Fibroblast of skin of back (primary cell): Measurements from ENCODE around the gene SEMA3C.
"Not testable (repeated sequence)": the region's sequence is repeated elsewhere in the genome, so short reads cannot be mapped to it uniquely, and the experiment has no call there.

ENCODE experiments used
- DNase-seq: peaks from one replicate; pipeline ENCODE4 v3.0.0-alpha.2; 2013

Gene SEMA3C

DNA sequence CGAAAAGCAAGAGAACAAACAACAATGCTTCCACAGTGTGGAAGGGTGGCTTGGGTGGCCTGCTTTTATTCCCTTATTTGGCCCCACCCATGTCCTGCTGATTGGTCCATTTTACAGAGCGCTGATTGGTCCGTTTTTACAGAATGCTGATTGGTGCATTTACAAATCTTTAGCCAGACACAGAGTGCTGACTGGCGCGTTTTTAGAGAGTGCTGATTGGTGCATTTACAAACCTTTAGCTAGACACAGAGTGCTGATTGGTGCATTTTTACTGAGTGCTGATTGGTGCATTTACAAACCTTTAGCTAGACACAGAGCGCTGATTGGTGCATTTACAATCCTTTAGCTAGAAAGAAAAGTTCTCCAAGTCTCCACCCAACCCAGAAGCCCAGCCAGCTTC, 8.1 kb upstream of the SEMA3C start:
- DNase-seq = not testable (repeated sequence)

DNA sequence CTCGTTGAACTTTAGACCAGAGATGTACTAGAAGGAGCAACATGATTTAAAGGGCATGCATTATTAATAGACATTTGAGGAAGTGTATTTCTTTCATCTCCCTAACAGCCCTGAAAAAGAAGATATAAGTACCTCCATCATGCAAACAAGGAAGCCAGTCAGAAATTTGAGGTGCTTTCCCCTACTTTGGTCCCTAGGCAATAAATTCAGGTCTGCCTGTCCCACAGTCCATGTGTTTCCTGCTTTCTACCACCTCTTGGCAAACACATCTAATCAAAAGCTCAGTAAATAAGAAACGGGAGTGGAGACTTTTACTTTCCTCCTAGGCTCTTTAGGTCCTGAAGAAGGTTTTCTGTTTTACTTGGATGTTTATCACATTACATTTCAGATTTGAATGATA, 5.2 kb upstream of the SEMA3C start:
- no peak for DNase-seq

DNA sequence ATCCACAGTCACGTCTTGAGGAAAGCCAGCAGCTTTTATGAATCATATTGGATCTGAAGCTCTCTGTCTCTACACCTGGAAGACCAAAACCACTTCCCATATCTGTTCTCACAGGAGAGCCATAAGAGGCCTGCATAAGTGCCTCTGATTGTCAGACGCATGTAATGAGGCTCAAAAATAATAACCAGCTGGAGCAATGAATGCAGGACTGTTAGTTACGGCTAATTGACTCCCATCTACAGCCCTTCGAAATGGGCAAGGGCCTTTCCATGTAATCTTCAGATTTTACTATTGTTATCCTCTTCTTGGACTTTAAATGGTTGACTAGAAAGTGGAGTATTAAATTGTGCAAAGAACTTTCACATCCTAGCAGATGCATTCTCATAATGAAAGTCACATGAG, 4.4 kb upstream of the SEMA3C start:
- DNase-seq = no peak

DNA sequence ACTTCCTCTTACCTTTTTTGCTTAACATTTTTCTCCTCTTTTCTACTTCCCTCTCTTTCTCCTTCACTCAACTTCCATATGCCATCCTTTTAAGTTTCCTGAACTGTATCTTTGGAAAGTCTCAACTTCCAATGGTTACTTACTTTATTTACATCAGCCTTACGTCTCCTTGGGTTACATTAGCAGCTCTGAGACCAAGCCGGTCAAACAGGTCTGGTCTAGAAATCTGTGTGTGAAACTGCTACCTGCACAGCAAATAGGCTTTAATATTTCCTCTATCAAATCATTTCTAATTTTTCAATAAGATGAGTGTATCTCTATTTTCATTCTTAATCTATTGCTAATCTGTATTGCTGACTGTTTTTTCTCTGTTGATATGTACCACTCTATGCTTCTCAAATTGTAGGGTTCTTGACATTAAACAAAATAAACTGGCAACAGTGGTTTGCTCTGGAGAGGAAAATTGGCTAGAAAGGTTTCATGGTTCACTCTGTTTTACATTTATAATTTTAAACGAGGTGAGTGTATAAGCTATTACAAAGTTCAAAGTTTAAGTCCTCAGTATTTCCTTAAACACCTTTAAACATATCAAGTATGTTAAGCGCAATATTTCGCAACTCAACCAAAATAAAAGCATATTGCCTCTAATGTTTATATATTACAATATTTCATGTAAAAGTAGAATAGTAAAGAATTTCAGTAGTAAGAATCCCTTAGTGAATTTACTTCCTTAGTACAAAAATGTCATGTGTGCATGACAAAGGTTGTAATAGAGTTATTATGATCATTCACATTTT, 3.6 kb upstream of the SEMA3C start:
- DNase-seq = no peak

DNA sequence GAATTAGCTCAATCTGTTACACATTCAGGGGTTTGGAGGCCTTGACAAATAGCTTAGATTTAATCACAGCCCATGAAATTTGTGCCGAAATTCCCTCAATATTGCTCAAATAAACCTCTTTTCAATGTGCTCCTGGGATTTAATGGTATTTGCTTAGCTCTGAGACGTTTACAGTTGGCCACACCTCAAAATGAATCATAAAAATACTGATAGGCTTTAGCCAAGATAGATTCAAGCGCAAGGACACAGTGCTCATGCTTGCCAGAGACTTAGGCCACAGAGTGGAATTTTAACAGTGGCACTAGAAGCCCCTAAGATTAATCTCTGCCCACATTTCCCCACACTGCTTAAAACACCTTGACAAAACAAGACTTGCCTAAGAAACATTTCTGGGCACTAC, 2.3 kb upstream of the SEMA3C start:
- no peak for DNase-seq

DNA sequence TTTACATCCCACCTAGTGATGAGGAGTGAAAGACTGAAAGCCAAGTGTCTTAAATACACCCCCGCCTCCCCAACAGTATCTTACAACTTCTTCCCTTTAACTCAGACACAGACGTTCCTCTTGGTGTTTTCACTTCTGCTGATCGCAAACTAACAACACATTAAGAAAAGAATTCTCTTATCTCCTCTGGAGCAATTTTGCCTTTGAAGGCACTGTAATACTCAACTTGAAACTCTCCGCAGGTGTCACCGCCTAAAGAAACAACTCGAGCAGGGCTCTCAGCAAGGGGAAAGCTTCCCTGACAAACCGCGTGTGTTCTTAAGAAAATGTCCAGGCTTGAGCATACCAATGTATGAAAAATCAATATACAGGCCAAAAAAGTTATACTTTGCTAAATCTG, 452 bp downstream of the SEMA3C start:
- DNase-seq = no peak

DNA sequence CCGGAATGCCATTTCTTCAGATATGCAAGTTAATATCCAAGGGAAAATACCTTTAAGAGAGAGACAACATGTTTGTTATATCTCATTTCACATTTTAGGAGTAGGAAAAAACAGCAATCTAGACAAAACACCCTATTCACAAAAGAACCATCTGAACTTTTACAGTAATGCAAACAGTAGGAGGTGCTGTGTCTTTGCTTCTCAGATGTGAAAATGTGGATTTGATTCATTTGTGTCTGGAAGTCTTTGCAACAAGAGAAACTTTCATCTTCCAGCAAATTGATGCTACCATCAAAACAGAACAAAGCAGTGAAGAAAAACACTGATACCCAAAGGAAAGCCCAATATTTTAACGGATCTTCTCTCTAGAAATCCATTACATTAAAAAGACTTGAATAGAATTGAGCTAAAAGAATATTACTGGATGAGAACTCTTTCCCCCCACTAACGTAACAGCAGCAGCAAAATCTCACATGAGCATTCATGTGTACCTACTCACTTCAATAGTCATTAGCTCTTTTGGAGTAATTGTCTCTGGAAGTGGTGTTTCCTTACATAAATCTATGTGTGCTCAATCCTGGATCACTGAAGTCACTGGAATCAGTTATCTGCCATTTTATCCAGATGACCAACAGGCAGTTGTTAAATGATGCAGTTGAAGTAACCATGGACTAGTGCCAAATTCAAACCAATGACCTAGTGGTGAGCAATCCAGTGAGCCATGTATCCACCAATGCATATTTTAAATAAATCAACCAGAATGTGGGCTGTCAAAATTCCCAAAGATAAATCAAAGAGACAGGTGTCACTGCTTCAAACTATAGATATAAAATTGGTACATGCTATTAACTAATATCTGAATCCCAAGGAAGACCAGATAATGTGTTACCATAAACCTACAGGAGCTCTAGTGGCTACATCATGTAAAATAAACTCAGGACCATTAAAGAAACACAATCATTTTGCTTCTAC, 1.8 kb downstream of the SEMA3C start:
- DNase-seq = no peak

DNA sequence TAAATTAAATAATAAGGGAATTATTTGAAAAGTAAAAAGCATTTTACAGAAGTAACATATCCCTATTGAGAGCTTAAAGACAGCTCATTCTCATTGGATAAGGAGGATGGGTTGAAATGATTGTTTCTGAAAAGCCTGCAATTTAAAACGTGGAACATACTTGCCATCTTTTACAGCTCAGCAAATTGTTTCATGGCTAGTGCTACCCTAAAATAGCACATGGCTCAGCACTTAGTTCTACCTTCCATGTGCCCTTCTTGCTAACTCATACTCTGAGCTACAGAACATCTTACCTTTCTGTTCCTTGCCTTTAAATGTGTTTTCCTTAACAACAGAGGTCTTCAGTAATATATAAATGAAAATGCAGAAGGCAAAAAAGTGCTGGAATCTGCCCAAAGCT, 8.6 kb downstream of the SEMA3C start:
- DNase-seq = no peak

DNA sequence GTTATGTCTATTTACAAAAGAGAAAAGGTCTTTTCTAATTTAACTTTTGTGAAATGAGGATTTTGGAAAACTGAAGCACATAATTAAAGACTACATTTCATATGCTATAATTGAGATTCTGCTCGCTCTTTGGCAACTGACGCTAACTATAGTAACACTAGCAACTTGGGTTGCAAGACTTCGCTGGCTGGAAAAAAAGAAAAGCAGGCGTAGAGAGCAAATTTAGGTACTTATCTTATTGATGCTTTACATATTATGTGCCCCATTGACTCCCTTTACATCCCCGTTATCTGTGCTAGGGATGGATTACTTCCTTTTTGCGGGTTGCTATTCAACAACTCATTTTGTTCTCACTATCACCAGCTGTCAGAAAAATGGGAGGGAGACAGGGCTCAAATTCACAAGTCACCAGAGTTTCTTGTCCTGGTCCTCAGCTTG, 10.5 kb downstream of the SEMA3C start:
- no peak for DNase-seq

DNA sequence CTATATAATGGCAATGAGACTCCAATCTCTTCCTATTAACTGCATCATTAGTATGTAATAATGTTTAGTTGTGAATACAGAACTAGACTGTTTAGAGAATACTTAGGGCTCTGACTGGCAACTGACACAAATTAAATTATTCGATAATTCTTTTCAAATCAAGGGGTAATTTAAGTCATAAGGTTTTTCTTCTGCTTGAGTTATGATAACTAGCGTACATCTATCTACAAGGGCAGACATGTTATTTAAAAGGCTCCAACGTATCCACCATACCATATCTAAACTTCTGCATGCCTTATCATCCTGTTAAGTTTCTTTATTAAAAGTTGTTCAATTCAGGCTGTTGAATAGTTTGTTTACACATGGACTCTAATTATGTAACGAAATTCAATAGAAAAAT, 11.2 kb downstream of the SEMA3C start:
- DNase-seq = no peak

DNA sequence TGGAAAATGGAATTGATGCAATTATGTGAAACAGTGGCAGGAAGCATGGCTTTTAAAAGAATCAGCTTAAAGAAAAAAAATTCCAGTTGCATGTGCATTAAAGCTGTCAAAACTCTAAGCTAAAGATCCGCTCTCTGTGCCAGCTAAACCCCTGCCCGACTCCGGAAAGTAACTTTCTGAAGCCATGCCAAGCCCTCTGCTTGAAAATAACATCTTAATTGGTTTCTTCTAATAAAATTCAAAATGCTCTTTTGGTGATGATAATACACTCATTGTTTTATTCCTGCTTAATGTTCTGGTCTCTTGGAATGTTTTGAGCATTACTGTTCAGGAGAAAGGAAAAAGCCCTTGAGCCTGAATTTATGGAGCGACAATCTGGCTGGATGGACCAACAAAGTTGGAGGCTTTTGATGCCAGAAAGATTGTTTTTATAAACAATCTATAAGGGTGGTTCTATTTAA, 11.7 kb downstream of the SEMA3C start:
- no peak for DNase-seq

DNA sequence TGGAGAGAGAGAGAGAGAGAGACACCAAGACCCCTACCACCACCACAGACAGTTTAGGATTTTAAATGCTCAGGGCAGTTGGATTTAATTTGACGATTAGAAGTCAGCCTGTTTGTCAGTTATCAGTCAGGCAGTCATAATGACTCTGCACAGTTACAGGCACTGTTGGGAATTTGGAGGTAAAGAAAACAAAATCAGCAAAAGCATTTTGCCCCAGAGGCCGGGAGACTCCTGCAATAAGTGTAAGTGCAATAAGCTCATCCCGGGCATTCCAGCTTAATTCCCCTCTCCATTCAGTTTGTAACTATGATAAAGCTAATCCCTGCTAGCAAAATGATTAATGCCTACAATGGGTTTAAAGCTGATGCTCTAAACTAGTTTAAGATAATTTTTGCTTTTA, 13.5 kb downstream of the SEMA3C start:
- no peak for DNase-seq

DNA sequence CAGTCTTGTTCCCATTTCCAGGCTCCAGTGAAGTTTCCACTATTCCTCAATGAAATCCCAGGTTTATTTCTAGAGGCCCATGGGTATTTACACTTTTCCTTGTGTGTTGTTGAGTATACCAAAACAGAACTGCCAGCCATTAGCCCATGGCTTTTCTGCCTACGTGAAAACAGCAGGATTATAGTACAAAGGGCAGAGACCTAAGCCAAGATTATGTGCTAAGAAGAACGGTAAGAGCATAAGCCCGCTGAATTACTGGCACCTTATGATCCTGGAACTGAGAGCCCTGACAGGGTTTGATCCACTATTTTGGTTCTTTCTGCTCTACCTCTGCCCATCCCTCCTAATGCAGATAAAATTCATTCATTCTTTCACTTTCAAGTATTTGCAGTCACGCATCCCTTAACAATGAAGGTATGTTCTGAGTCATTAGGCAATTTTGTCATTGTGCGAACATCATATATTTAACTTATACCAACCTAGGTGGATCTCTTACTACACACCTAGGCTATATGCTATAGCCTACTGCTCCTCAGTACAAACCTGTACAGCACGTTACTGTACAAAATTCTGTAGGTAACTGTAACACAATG, 16.0 kb downstream of the SEMA3C start:
- no peak for DNase-seq

DNA sequence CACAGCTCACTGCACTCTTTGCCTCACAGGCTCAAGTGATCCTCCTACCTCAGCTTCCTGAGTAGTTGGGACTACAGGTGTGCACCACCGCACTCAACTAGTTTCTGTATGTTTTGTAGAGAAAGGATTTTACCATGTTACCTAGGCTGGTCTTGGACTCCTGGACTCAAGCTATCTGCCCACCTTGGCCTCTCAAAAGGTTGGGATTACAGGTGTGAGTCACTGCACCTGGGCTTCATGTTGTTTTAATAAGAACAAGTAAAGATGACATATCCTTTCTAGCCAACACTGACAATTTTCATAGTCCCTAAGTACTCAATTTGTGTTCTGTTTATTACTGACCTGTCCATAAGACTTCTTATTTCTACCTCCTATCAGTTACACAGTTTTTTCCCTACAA, 16.8 kb downstream of the SEMA3C start:
- no peak for DNase-seq

DNA sequence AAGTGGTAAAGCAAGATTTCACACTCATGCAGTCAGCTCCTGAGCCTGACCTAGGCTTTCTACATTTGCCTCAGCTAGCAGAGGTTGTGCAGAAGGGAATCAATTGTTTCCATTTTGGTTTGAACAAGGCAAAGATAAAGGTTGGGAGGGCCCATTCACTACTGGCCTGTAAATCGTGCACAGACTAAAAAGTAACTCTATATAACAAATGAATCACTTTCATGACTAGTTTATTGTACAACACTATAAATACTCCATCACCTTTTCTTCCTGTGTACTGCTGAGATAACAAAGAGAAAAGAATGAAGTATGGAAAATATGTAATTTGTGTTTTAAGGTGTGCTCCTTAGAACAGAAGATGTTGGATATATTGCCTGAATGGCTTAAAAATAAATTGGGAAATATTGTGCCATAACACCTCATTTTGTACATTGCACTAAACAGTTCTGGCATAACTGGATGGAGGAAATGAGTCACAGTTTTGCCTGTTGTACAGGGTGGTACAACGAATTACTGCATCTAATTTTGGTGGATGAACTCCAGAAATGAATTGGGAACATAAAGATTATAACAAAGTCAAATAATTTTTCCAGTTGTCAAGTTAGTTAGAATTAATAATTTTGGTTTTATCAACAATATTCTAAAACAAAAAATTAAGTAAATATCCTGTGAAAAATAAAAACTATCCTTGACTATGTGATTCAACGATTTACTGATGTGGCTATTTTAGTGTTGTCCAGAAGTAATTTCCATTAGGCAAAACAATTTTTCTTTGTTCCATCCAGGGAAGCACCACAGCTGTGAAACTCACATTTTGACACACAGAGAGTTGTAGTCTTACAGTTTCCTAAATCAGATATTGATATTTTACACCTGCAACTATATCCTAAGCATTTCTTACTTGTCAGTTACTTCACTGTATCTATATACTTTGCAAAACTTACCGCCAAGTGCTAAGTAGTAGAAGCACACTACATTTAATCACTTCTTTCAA, 18.0 kb downstream of the SEMA3C start:
- DNase-seq = peak; percentile 46

DNA sequence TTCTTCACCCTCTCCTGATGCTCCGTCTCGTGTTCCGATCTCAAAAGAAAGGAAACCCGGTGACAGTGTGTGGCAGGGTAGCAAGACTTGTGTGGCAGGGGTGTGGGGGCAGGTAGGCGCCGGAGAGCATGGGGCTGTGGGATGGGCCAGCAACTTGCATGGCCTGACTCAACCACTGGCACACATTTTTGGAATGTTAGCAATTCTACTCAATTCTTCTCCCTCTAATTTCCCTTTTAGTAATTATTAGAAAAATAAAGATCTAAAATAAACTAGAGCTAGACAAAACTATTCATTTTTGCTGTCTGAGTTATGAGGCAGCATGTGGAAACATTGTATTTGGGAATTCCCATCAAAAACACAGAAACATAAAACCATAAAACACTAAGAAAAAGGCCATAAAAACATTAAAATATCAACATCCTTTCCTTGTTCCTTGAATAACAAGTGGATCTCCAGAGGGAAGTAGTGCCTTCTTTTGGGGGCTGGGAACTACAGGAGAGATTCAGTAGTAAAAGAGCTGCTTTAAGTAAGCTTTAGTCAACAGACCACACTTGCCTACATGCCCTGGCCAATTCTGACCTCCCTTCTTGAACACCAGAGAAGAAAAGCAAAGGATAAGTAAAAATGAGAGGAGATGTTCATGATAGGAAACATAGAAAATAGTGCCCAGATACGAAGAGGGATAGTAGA, 21.8 kb downstream of the SEMA3C start:
- peak; percentile 48 for DNase-seq

DNA sequence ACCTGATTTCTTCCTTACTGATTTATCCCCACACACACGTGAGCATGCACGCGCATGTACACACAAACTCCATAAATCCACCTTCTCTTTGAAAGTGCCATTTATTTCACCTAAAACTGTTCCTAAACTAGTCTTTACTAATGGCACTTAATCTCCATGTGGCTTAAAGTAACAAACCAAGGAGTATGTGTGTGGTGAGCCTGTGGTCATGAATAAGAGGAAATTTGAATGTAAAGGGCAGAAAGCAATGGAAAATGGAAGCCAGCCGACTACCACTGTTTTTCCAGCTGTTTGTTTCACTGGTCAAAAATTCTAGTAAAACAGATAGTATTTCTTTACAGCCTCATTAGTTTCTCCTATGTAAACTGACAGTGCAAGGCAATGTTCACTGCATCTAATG, 23.8 kb downstream of the SEMA3C start:
- DNase-seq = no peak

DNA sequence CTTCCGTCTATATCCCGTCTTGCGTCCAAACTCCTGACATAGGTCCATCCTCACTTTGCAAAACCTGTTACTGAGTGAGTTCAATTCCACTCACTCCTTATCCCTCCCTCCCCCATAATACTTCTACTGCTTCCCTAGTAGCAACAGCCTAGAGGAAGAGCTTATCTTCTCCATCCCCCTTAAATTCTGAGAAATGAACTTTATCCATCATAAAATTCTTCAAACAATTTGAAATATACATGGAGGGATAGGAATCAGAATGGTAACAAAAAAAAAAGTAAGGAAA, 27.6 kb downstream of the SEMA3C start:
- DNase-seq = no peak

DNA sequence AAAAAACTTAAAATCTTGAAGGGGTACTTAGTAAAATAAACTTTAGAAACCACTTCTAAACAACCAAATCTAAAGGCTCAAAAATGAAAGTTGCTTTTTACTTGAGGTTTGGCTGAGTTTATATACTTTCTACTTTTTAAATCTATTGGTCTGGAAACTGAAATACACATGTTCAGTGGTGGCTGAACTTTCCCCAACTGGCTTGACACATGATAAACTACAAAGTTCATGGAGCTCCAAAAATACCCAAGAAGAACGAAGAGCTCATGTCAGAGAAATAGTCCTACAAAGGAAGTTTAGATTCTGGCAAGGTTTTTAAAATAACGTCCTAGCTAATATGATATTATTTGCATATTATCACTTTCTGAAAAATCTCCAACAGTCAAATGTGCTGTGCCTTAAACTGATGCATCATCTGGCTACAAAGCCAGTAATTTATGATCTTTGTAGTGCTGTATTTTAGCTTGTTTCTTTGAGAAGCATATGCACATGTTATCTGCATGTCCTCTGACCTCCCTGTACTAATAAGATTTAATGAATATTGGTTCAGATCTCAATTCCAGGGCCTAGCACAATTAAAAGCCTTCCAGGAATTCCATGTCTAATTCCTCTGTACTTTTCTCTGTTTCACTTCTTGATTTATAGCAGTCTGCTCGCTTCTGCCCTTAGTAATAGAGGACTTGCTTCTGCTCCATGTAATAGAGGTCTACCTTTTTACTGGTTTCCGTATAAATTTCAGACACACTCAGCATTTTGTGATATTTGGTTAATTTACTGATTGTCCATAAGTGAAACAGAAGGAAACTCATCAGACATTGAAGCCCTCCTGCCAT, 28.2 kb downstream of the SEMA3C start:
- no peak for DNase-seq

DNA sequence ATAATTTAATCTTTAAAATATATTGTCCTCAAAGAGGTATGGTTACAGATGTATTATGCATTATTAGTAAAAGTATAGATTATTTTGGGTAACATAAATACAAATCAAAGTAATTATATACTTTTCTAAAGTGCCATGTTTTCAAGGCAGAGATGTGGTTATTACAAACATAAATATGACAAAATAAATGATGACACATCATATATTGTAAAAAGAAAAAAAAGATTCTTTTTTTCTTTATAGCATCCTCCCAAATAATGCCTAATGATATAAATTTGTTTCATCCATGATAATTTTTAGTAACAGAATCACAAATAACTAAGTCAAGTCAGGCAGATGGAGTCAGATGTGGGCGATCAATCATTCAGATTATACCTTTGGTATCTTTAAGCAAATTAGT, 29.3 kb downstream of the SEMA3C start:
- DNase-seq = no peak

DNA sequence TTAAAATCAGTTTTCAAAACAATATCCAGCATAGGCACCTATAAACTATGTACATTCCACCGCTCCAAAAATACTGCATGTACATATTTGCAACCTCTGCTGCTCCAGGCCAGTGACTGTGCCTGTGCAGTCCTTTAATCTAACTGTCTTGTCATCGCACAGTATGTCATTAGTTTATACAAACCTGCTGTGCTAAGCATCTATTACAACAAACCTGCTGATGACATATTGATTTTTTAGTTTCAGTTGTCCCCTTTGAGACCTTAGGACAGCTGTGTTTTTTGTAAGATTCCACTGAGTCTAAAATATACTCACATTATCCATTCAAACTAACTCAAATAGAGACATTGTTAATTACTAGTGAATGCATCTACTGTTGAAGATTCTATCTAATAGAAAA, 33.1 kb downstream of the SEMA3C start:
- DNase-seq = no peak
